IMR-90 (cell line): ENCODE measurements around the gene TAX1BP1. TPM values are rescaled to one million over a fixed set of nuclear protein-coding genes. Genes with fewer than 3 reads are reported as not detected.

Source experiments
- ATAC-seq: fragments of 200-7000 bp; cut with Tn5 transposase; 2 replicates; pipeline ENCODE4 v1.9.1; 2020; ENCODE audit warnings: low read depth, mild to moderate bottlenecking, moderate library complexity
- BruUV-seq: library from RNA; stranded (reverse); fragments of 400-500 nt; replicated peaks from 2 replicates; lab custom pipeline; 2021; lab: Mats Ljungman, UMichigan
- CTCF ChIA-PET: fragments of 300-600 bp; formaldehyde crosslinking; extraction: SDS; loops from one replicate; lab custom pipeline; 2021; ENCODE audit warnings: antibody characterized with exemption; lab: Yijun Ruan, JAX
- POLR2A ChIA-PET: fragments of 300-600 bp; sonication (Branson Sonifier 250); formaldehyde crosslinking; loops from one replicate; lab custom pipeline; 2022; ENCODE audit warnings: antibody characterized with exemption; ENCODE audit not compliant: unreplicated experiment; lab: Charles Lee
- DNase-seq: peaks from one replicate; pipeline ENCODE4 v3.0.0; 2013
- H2AFZ ChIP-seq: replicated peaks from 2 replicates; pipeline ENCODE3; 2013; ENCODE audit warnings: low read length, mild to moderate bottlenecking; ENCODE audit not compliant: poor library complexity
- H2AK5ac ChIP-seq: 2 replicates; pipeline ENCODE4 v1.6.1; 2013; ENCODE audit warnings: low read depth, low read length, inconsistent platforms
- H2AK9ac ChIP-seq: replicated peaks from 2 replicates; pipeline ENCODE3; 2013; ENCODE audit warnings: mild to moderate bottlenecking, low read depth, low read length, moderate library complexity; ENCODE audit not compliant: poor library complexity
- H2BK120ac ChIP-seq: 2 replicates; pipeline ENCODE4 v1.6.1; 2013; ENCODE audit warnings: low read depth, low read length, inconsistent platforms
- H2BK15ac ChIP-seq: 3 replicates; pipeline ENCODE4 v1.6.1; 2013; ENCODE audit warnings: low read depth, low read length, inconsistent platforms
- H2BK20ac ChIP-seq: 2 replicates; pipeline ENCODE4 v1.6.1; 2013; ENCODE audit warnings: low read depth, mild to moderate bottlenecking, inconsistent platforms, low read length, moderate library complexity
- H2BK5ac ChIP-seq: 2 replicates; pipeline ENCODE4 v1.6.1; 2013; ENCODE audit warnings: mild to moderate bottlenecking, low read depth, low read length, inconsistent platforms; ENCODE audit not compliant: poor library complexity, severe bottlenecking
- H3K14ac ChIP-seq: replicated peaks from 2 replicates; pipeline ENCODE4 v1.6.1; 2013; ENCODE audit warnings: low read depth, low read length, inconsistent platforms
- H3K18ac ChIP-seq: 2 replicates; pipeline ENCODE4 v1.6.1; 2013; ENCODE audit warnings: low read depth, low read length, control low read depth
- H3K23ac ChIP-seq: 2 replicates; pipeline ENCODE4 v1.6.1; 2013; ENCODE audit warnings: low read depth, low read length, inconsistent platforms
- H3K27ac ChIP-seq: 2 replicates; pipeline ENCODE4 v1.5.1; 2013; ENCODE audit warnings: mild to moderate bottlenecking, control low read depth, low read length; ENCODE audit not compliant: insufficient read depth
- H3K27me3 ChIP-seq: 2 replicates; pipeline ENCODE4 v1.6.1; 2013; ENCODE audit warnings: low read length; ENCODE audit not compliant: control insufficient read depth, insufficient read depth
- H3K36me3 ChIP-seq: 2 replicates; pipeline ENCODE4 v1.6.1; 2013; ENCODE audit warnings: low read length, mixed read lengths; ENCODE audit not compliant: control insufficient read depth, insufficient read depth
- H3K4ac ChIP-seq: 2 replicates; pipeline ENCODE4 v1.6.1; 2013; ENCODE audit warnings: low read depth, low read length, inconsistent platforms
- H3K4me1 ChIP-seq: 2 replicates; pipeline ENCODE4 v1.6.1; 2013; ENCODE audit warnings: low read length, mixed read lengths; ENCODE audit not compliant: control insufficient read depth, insufficient read depth
- H3K4me2 ChIP-seq: 2 replicates; pipeline ENCODE4 v1.6.1; 2013; ENCODE audit warnings: low read depth, mild to moderate bottlenecking, control low read depth, low read length, moderate library complexity
- H3K4me3 ChIP-seq: 2 replicates; pipeline ENCODE4 v1.5.1; 2013; ENCODE audit warnings: low read depth, mild to moderate bottlenecking, control low read depth, low read length, moderate library complexity; ENCODE audit not compliant: insufficient read depth
- H3K56ac ChIP-seq: 2 replicates; pipeline ENCODE4 v1.6.1; 2013; ENCODE audit warnings: low read length, inconsistent platforms; ENCODE audit not compliant: insufficient read depth; ENCODE audit errors: extremely low read depth
- H3K79me1 ChIP-seq, 2 experiments: 2 replicates each; pipeline ENCODE4 v1.6.1; 2013; ENCODE audit warnings: low read length in 2 of 2, inconsistent platforms in 1 of 2, low read depth in 1 of 2
- H3K9ac ChIP-seq: 2 replicates; pipeline ENCODE4 v1.6.1; 2013; ENCODE audit warnings: low read depth, low read length, control low read depth
- H3K9me1 ChIP-seq: 2 replicates; pipeline ENCODE4 v1.6.1; 2013; ENCODE audit warnings: low read length, inconsistent platforms; ENCODE audit not compliant: insufficient read depth
- H3K9me3 ChIP-seq: 2 replicates; pipeline ENCODE4 v1.6.1; 2013; ENCODE audit warnings: low read length; ENCODE audit not compliant: control insufficient read depth, insufficient read depth
- H4K20me1 ChIP-seq: 2 replicates; pipeline ENCODE4 v1.6.1; 2013; ENCODE audit warnings: low read length, inconsistent platforms; ENCODE audit not compliant: insufficient read depth
- H4K5ac ChIP-seq: 2 replicates; pipeline ENCODE4 v1.6.1; 2013; ENCODE audit warnings: mild to moderate bottlenecking, low read depth, low read length, control low read depth
- H4K8ac ChIP-seq, 2 experiments: 2 replicates each; pipeline ENCODE4 v1.6.1; 2013; ENCODE audit warnings: low read depth in 2 of 2, low read length in 2 of 2, control low read depth in 1 of 2, inconsistent platforms in 1 of 2
- H4K91ac ChIP-seq: 2 replicates; pipeline ENCODE4 v1.6.1; 2013; ENCODE audit warnings: low read depth, low read length, inconsistent platforms; ENCODE audit not compliant: insufficient read depth
- CTCF ChIP-seq: conservative IDR thresholded peaks from 2 replicates; pipeline ENCODE4 v1.5.1; 2012; ENCODE audit warnings: mild to moderate bottlenecking, low read depth, low read length, improper control_type of control experiment
- FOS ChIP-seq: fragments of 150-350 bp; IDR thresholded peaks from 2 replicates; pipeline ENCODE4 v1.6.1; 2016; ENCODE audit warnings: low read depth, low read length
- SMC3 ChIP-seq: fragments of 150-350 bp; IDR thresholded peaks from 2 replicates; pipeline ENCODE4 v1.6.1; 2016; ENCODE audit warnings: low read depth, mild to moderate bottlenecking, antibody characterized with exemption, low read length, moderate library complexity
- WGBS, 2 experiments: methylation state at CpG; one replicate each; pipeline versions ENCODE4 v1.1.5 to v1.1.7; 2013; ENCODE audit warnings: missing lambda C conversion rate in 2 of 2; ENCODE audit not compliant: insufficient read length in 1 of 2; ENCODE audit errors: extremely low coverage in 2 of 2; 5-methylcytosine and 5-hydroxymethylcytosine counted together
- dilution Hi-C: fragments of 300-500 bp; cut with HindIII; formaldehyde crosslinking; loops from one replicate; pipeline ENCODE4 v1.14.3; 2018; ENCODE audit warnings: low sequenced_read_pairs; ENCODE audit not compliant: unreplicated experiment
- in situ Hi-C: fragments of 300-500 bp; cut with MboI; formaldehyde crosslinking; loops from 3 replicates; pipeline ENCODE4 v1.14.3; 2019; ENCODE audit warnings: low sequenced_read_pairs, inconsistent platforms, mixed read lengths
- intact Hi-C: fragments of 100-400 bp; cut with micrococcal nuclease; formaldehyde crosslinking; loops from 2 replicates; pipeline ENCODE4 v1.10.0; 2022
- polyA plus RNA-seq, 3 experiments: library from polyadenylated mRNA; depleted of rRNA; stranded (reverse); fragments of >200 nt; gene quantifications; 2 replicates each; pipeline ENCODE4 v1.2.3, GENCODE V29; 2012; ENCODE audit warnings: low replicate concordance in 1 of 3
- total RNA-seq: library from RNA; depleted of rRNA; stranded (reverse); fragments of >200 nt; gene quantifications from 2 replicates; pipeline ENCODE4 v1.2.3, GENCODE V29; 2012

The TAX1BP1 gene
- total and polyA plus RNA-seq, 2 of the 4 experiments (the other 2 are of a cell fraction): 49.0 to 52.7 TPM

GRCh38 chr7:27784399-27785053 is 44.6 kb downstream of the TAX1BP1 start:
- Histone ChIP-seq H3K56ac (no peak overlapping the region), H3K4ac (no peak overlapping the region), H2BK5ac (no peak overlapping the region), H3K4me1 (no peaks in the 10 kb centered on the region), H3K18ac (no peak overlapping the region), H3K4me2 (peak overlapping the region; percentile 51; the same call in 1 of the 2 replicates), H4K8ac (no peak overlapping the region), H3K79me1 (peaks cover 6 to 21% of the 10 kb centered on the region in 2 experiments; a peak in 3 of 4 replicates), H2AFZ (no peak overlapping the region), H3K23ac (no peak overlapping the region), H2AK9ac (no peak overlapping the region), H3K9ac (no peak overlapping the region), H4K91ac (no peak overlapping the region; the same call in 1 of the 2 replicates), H3K9me1 (no peaks in the 10 kb centered on the region), H2BK20ac (no peak overlapping the region), H3K9me3 (no peaks in the 10 kb centered on the region), H4K20me1 (peaks cover 4% of the 10 kb centered on the region), H4K5ac (no peak overlapping the region), H2BK120ac (no peak overlapping the region), H3K36me3 (peaks cover 5% of the 10 kb centered on the region), H2BK15ac (no peak overlapping the region), H2AK5ac (peak overlapping the region; percentile 49; the same call in 1 of the 2 replicates), H3K14ac (no peak overlapping the region), H3K4me3 (no peak overlapping the region), H3K27me3 (no peaks in the 10 kb centered on the region), H3K27ac (no peak overlapping the region)
- BruUV-seq: no TSS peak
- in situ Hi-C loops (loop anchor here (25.0 kb wide), 1 partner anchor 228 kb away; no protein-coding TSS in a partner anchor), dilution Hi-C loops (no loop called here), intact Hi-C loops (loop anchor here (1.0 to 5.0 kb wide), 3 partner anchors 138 to 313 kb away; no protein-coding TSS in a partner anchor)
- CTCF ChIA-PET: interaction anchor here (0.5 to 1.2 kb wide), 5 partner anchors 10 to 788 kb away, joined by 3 to 6 read pairs (median 4); no protein-coding TSS in a partner anchor
- DNase-seq: peak; percentile 70
- TF ChIP-seq FOS (no peak), CTCF (peak; percentile 57), SMC3 (peak; percentile 46)
- WGBS, 2 experiments: 43% methylated on average over 1 of the region's 6 CpGs; no CpG with 5 or more reads in 1 of the 2 experiments
- POLR2A ChIA-PET: no interaction called here
- peak; percentile 66 for ATAC-seq
